Adipose tissue (tissue), 3 donors: ENCODE data around the gene ANXA3. TPM values are rescaled to one million over a fixed set of nuclear protein-coding genes. Genes with fewer than 3 reads are reported as not detected.
"Not testable (repeated sequence)": the region's sequence is repeated elsewhere in the genome, so short reads cannot be mapped to it uniquely, and the experiment has no call there.

ENCODE experiments used
- H3K27ac ChIP-seq: one replicate; pipeline ENCODE4 v1.5.1; 2013; ENCODE audit warnings: low read depth, low read length
- WGBS, 3 donors: extraction: QIAGEN DNeasy Blood & Tissue Kit; methylation state at CpG; one replicate each; pipeline ENCODE4 v1.1.7; 2013; 5-methylcytosine and 5-hydroxymethylcytosine counted together
- polyA plus RNA-seq, 3 donors: library from polyadenylated mRNA; stranded (reverse); fragments of 200-250 nt; gene quantifications; one replicate each; pipeline ENCODE4 v1.2.3, GENCODE V29; 2013
- donor health status: healthy with polysubstance abuse.
- donor health status: Bipolar disorder and iron deficiency.
- donor health status: healthy.

Gene ANXA3
- polyA plus RNA-seq, 3 donors = 27.3 to 82.6 (median 61.1) TPM

- no peak overlapping the region for H3K27ac ChIP-seq
- WGBS, 3 donors = 75 to 82% (median 78%) methylated on average over 5 of the region's 5 CpGs
Measured at GRCh38 chr4:78533854-78534253, 17.7 kb upstream of the ANXA3 start.

- WGBS, 3 donors = 75 to 94% (median 90%) methylated on average over 4 of the region's 4 CpGs
- H3K27ac ChIP-seq = no peak overlapping the region
Measured at GRCh38 chr4:78534286-78534955, 17.1 kb upstream of the ANXA3 start.

GRCh38 chr4:78542373-78542772 lies 9.2 kb upstream of the ANXA3 start:
- WGBS, 3 donors = 76 to 93% (median 92%) methylated on average over 5 of the region's 5 CpGs
- H3K27ac ChIP-seq = no peak overlapping the region

DNA sequence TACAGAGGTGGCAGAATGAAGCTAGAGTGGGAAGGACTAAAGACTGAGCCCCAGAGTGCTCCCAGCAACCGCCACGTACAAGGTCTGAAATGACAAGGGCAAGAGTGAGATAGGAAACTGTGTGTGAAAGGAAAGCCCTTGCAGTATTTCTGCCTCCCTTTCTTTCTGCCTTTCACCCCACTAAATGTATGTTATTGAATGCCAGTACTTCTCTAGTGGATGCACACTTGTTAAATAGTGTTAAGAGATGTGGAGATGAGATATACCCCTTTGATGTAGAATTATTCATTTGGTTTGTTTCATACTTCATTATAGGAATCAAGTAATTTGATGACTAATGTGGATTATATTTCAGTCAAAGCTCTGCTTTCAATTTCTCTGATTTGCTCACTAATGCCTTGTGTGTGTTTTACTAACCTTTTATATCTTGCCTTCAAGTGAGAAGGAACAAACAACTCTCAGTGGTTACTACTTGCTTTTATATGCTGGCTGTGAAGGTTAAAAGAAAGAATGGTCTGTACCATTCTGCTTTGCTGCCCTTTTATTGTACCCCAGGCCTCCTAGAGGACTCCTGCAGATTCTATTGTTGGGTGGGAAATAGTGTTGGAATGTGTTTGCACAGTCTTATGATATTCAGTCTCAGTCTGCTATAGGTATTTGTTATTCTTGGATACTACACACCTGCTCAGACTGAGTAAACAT lies 8.0 kb upstream of the ANXA3 start:
- WGBS, 3 donors = 66 to 91% (median 89%) methylated on average over 2 of the region's 2 CpGs
- no peak overlapping the region for H3K27ac ChIP-seq

- H3K27ac ChIP-seq = no peak overlapping the region
- 50 to 66% (median 62%) methylated on average over 2 of the region's 2 CpGs for WGBS, 3 donors
Measured at GRCh38 chr4:78544678-78545077, 6.9 kb upstream of the ANXA3 start.

DNA sequence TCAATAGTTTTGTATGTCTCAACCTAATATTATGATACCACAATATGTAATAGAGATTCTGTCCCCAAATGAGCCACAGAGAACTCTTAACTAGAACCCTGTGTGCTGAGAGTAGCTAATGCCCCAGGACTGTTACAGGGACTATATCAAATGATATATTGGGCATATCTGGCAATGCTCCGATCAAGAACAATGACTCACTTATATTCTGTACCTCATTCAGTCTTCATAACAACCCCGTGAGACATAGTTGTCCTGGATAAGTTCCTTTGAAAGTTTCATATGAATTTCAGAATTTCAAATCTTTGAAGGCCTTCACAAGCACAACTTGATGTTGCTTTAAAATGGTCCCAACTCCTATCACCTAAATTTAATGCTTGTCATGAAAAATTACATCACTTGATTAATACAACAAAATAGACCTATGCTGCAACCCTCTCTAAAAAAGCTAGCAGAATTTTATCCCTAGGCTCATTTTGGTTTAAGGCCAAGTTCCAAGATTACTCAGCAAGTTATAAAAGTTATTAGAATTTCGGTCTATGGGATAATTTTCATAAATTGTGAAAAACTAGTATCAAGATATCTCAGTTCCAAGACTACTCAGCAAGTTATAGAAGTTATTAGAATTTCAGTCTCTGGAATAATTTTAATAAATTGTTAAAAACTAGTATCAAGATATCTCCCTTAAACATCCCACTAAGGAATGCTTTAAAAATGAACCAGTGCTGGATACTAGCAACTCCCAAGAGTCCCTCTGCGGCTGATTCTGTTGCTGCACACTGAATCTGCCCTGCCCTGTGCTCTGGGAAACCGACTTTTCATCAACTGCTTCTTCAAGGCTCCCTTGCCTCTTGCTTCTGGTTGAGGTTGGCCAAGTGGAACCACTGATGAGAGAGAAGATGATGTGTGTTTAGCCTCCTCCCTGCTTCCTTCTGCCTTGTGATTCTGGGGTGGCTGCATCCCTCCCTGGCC lies 6.0 kb upstream of the ANXA3 start:
- H3K27ac ChIP-seq = no peak overlapping the region
- 57 to 68% (median 62%) methylated on average over 5 of the region's 5 CpGs for WGBS, 3 donors

GRCh38 chr4:78547899-78548298 lies 3.7 kb upstream of the ANXA3 start:
- not testable (repeated sequence) for H3K27ac ChIP-seq
- 88 to 93% (median 90%) methylated on average over 22 to 28 of the region's 28 CpGs for WGBS, 3 donors

GRCh38 chr4:78548889-78549288 lies 2.7 kb upstream of the ANXA3 start:
- H3K27ac ChIP-seq = not testable (repeated sequence)
- WGBS, 3 donors = 84 to 95% (median 93%) methylated on average over 2 of the region's 4 CpGs

DNA sequence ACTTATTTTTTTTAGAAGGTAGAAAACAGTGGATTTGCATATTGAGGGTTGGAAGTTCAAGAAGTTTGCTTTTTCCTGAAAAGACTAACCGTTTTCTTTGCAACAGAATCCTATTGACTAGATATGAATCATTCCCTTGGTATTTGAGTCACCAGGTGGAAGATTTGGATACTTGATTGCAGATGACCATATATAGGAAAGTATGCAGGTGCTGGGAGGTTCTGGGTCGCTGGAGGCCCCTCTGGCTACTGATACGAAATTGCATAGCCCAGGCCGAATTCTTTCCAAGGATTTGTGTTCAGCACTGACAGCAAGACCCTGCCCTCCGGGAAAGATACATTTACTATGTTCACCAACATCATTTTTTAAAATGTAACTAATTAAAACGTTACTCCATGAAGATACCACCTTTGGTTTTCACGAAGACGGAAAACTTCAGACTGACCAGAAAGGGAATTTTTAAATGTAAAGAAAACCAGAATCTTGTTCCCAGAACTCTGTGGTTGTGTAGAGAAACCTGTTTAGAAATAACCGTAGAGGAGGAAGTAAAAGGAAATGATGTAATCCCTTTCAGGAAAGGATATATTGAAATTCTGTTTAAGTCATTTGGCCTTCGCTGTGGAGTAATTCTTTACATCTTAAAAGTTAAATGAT lies 946 bp downstream of the ANXA3 start:
- 35 to 63% (median 37%) methylated on average over 10 of the region's 10 CpGs for WGBS, 3 donors
- H3K27ac ChIP-seq = no peak overlapping the region

DNA sequence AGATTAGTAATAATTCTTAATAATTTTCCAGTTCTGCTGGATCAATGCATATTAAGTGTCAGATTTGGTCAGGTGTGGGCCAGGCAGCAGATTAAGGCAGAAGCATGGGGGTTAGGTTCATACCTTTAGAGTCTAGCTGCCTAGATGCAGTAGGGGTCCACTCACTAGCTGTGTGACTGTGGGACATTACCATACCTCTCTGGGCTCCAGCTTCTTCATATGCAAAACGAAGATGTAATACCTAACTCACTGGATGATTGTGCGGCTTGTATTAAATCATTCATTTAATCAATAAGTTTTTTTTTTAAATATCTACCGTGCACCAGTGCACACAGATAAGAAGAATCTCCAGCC lies 1.4 kb downstream of the ANXA3 start:
- WGBS, 3 donors = 66 to 74% (median 69%) methylated on average over 3 of the region's 3 CpGs
- H3K27ac ChIP-seq = no peak overlapping the region

DNA sequence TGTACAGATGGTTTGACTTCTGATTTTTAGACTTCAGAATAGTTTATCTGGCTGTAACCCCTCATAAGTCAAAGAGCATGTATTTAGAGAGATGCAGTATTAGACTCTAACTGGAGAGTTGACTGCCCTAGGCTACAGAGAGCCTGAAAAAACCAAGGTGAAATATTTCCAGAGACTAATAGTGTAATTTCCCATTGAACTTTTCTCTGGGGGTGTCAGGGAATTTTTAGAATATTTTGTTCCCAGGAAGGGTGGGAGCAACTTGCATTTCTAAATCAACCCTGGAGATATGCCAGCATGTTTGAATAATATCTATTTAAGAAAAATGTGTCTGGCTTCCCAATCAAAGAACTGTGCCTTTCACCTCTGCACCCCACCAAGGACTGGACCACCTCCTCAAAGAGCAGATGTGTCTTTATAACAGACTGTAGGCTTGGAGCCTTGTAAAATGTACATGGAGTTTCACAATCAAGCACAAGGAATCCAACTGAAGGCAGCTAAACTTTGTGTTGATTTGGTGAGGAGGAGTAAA lies 2.0 kb downstream of the ANXA3 start:
- no peak overlapping the region for H3K27ac ChIP-seq

GRCh38 chr4:78556665-78557064 lies 5.1 kb downstream of the ANXA3 start:
- no peak overlapping the region for H3K27ac ChIP-seq

DNA sequence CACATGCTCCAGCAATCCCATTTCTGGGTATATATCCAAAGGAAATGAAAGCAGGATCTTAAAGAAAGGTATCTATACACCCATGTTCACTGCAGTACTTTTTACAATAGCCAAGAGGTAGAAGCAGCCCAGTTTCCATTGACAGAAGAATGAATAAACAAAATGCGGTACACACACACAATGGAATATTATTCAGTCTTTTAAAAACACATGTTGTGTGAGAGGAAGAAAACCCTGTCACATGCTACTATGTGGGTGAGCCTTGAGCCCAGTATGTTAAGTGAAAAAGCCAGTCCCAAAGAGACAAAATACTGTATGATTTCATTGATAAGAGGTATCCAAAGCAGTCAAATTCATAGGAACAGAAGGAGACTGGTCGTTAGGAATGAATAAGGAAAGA lies 6.3 kb downstream of the ANXA3 start:
- 65 to 84% (median 72%) methylated on average over 2 of the region's 2 CpGs for WGBS, 3 donors
- H3K27ac ChIP-seq = no peak overlapping the region

More at GRCh38 chr4:78556665-78557064, 5.1 kb downstream of the ANXA3 start:
- WGBS, 3 donors = 76 to 89% (median 84%) methylated on average over 4 of the region's 4 CpGs

- no peak overlapping the region for H3K27ac ChIP-seq
- WGBS, 3 donors = 78 to 80% (median 79%) methylated on average over 1 of the region's 1 CpG
Measured at GRCh38 chr4:78558410-78558809, 6.8 kb downstream of the ANXA3 start.

- H3K27ac ChIP-seq = no peak overlapping the region
- 67 to 94% (median 77%) methylated on average over 2 of the region's 2 CpGs for WGBS, 3 donors
Measured at GRCh38 chr4:78560296-78560963, 8.9 kb downstream of the ANXA3 start.

- H3K27ac ChIP-seq = no peak overlapping the region
Measured at GRCh38 chr4:78561677-78562076, 10.1 kb downstream of the ANXA3 start.

GRCh38 chr4:78562687-78563086 lies 11.1 kb downstream of the ANXA3 start:
- WGBS, 3 donors = 67 to 80% (median 74%) methylated on average over 4 of the region's 4 CpGs
- H3K27ac ChIP-seq = no peak overlapping the region

DNA sequence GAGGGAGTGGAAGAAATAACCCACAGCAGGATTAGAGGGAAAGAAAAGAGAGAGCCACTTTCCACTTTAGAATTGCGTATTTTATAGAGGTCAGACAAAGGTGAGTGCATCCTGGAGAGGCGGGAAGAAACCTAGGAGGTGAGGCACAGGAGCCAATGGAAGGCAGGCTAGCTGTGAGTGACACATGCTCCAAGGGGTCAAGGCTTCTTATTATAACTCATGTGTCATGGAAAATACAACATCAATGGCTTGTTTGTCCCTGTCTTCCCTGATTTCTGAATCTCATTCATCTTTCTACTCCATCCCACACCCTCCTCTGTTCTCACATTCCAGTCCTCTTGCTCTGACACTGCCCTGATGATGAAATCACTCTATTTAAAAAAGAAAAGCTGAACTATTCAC lies 14.4 kb downstream of the ANXA3 start:
- WGBS, 3 donors = 84 to 100% (median 88%) methylated on average over 2 of the region's 2 CpGs
- H3K27ac ChIP-seq = no peak overlapping the region
